GM18511 (cell line): Measurements from ENCODE around the gene SIGLEC11.

Source experiments
- ATAC-seq: cut with Tn5 transposase; IDR thresholded peaks from one replicate; pipeline ENCODE4 v1.9.1; 2021; ENCODE audit warnings: mild to moderate bottlenecking, moderate library complexity; ENCODE audit not compliant: unreplicated experiment

The SIGLEC11 gene

GRCh38 chr19:49907745-49908446 is 53.1 kb downstream of the SIGLEC11 start:
- no peak for ATAC-seq

GRCh38 chr19:49906879-49907564 is 54.0 kb downstream of the SIGLEC11 start:
- ATAC-seq: no peak

GRCh38 chr19:49904136-49904535 is 56.8 kb downstream of the SIGLEC11 start:
- no peak for ATAC-seq
